Parathyroid adenoma (tissue), 2 donors: ENCODE results near the gene SCN8A.

ENCODE experiments used
- H2AFZ ChIP-seq: fragments of 300-600 bp; sonication (generic); one replicate; pipeline ENCODE4 v1.7.0; 2017; ENCODE audit warnings: antibody characterized with exemption, mild to moderate bottlenecking
- H3K27ac ChIP-seq: fragments of 300-600 bp; sonication (generic); one replicate; pipeline ENCODE4 v1.7.0; 2017
- H3K27me3 ChIP-seq: fragments of 300-600 bp; sonication (generic); one replicate; pipeline ENCODE4 v1.7.0; 2017; ENCODE audit warnings: low read length; ENCODE audit not compliant: control insufficient read depth, insufficient read depth
- H3K36me3 ChIP-seq: fragments of 300-600 bp; sonication (generic); one replicate; pipeline ENCODE4 v1.7.0; 2017; ENCODE audit warnings: low read length; ENCODE audit not compliant: control insufficient read depth, insufficient read depth
- H3K4me1 ChIP-seq: fragments of 300-600 bp; sonication (generic); one replicate; pipeline ENCODE4 v1.7.0; 2017; ENCODE audit warnings: control low read depth
- H3K4me2 ChIP-seq: fragments of 300-600 bp; sonication (generic); one replicate; pipeline ENCODE4 v1.7.0; 2017; ENCODE audit warnings: low read length
- H3K4me3 ChIP-seq: fragments of 300-600 bp; sonication (generic); one replicate; pipeline ENCODE4 v1.7.0; 2017; ENCODE audit warnings: low read depth, low read length
- H3K79me2 ChIP-seq: fragments of 300-600 bp; sonication (generic); one replicate; pipeline ENCODE4 v1.7.0; 2017; ENCODE audit warnings: control low read depth
- H3K9ac ChIP-seq: fragments of 300-600 bp; sonication (generic); one replicate; pipeline ENCODE4 v1.7.0; 2017; ENCODE audit warnings: mild to moderate bottlenecking
- H3K9me3 ChIP-seq: fragments of 300-600 bp; sonication (generic); one replicate; pipeline ENCODE4 v1.7.0; 2017; ENCODE audit warnings: low read length; ENCODE audit not compliant: control insufficient read depth
- TF ChIP-seq, protein P1 (sequence below): fragments of 300-600 bp; sonication (generic); IDR thresholded peaks from one replicate; pipeline ENCODE4 v1.7.0; 2017; ENCODE audit warnings: antibody characterized with exemption, mild to moderate bottlenecking
- donor health status: primary hyperparathyroidism.

The SCN8A gene

GRCh38 chr12:51695241-51696010 lies 104.4 kb downstream of the SCN8A start:
- Histone ChIP-seq H3K9me3 (no peaks in the 10 kb centered on the region), H2AFZ (no peak overlapping the region), H3K36me3 (no peaks in the 10 kb centered on the region), H3K4me2 (no peak overlapping the region), H3K27ac (no peak overlapping the region), H3K4me1 (peaks cover 15% of the 10 kb centered on the region), H3K4me3 (no peak overlapping the region), H3K9ac (no peak overlapping the region), H3K27me3 (no peaks in the 10 kb centered on the region), H3K79me2 (no peaks in the 10 kb centered on the region)
- TF ChIP-seq, protein P1, sequence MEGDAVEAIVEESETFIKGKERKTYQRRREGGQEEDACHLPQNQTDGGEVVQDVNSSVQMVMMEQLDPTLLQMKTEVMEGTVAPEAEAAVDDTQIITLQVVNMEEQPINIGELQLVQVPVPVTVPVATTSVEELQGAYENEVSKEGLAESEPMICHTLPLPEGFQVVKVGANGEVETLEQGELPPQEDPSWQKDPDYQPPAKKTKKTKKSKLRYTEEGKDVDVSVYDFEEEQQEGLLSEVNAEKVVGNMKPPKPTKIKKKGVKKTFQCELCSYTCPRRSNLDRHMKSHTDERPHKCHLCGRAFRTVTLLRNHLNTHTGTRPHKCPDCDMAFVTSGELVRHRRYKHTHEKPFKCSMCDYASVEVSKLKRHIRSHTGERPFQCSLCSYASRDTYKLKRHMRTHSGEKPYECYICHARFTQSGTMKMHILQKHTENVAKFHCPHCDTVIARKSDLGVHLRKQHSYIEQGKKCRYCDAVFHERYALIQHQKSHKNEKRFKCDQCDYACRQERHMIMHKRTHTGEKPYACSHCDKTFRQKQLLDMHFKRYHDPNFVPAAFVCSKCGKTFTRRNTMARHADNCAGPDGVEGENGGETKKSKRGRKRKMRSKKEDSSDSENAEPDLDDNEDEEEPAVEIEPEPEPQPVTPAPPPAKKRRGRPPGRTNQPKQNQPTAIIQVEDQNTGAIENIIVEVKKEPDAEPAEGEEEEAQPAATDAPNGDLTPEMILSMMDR = no peak

GRCh38 chr12:51699219-51699618 lies 108.2 kb downstream of the SCN8A start:
- no peaks in the 10 kb centered on the region for H3K9me3 ChIP-seq
- H3K4me1 ChIP-seq = no peaks in the 10 kb centered on the region
- no peak overlapping the region for H2AFZ ChIP-seq
- no peaks in the 10 kb centered on the region for H3K27me3 ChIP-seq
- H3K36me3 ChIP-seq = no peaks in the 10 kb centered on the region
- H3K4me3 ChIP-seq = no peak overlapping the region
- H3K9ac ChIP-seq = no peak overlapping the region
- H3K27ac ChIP-seq = no peak overlapping the region
- no peak overlapping the region for H3K4me2 ChIP-seq
- H3K79me2 ChIP-seq = no peaks in the 10 kb centered on the region
- TF ChIP-seq, protein P1 = no peak

DNA sequence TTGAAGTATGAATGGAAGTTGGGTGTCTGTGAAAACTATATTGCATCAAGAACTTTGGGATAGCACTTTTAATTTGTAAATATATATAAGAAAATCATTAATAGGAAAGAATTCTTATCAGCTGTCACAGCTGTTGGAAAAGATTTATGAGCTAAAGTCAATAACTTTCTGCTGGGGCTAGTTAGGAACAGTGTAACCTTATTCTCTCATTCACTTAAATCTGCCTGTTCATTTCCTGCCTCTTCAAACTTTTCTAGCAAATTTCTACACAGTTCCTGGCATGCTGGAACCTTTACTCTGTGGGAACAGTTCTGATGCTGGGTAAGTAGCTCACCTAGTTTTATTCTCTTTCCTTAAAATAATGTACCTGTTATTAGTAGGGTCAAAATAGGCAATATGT lies 109.9 kb downstream of the SCN8A start:
- no peaks in the 10 kb centered on the region for H3K27me3 ChIP-seq
- no peak overlapping the region for H3K4me2 ChIP-seq
- no peaks in the 10 kb centered on the region for H3K9me3 ChIP-seq
- no peak overlapping the region for H3K9ac ChIP-seq
- H2AFZ ChIP-seq = no peak overlapping the region
- no peaks in the 10 kb centered on the region for H3K4me1 ChIP-seq
- no peak overlapping the region for H3K27ac ChIP-seq
- H3K79me2 ChIP-seq = no peaks in the 10 kb centered on the region
- H3K36me3 ChIP-seq = no peaks in the 10 kb centered on the region
- no peak overlapping the region for H3K4me3 ChIP-seq
- TF ChIP-seq, protein P1 = no peak

- TF ChIP-seq, protein P1 = no peak
- Histone ChIP-seq H3K4me1 (no peaks in the 10 kb centered on the region), H3K9ac (no peak overlapping the region), H3K4me3 (no peak overlapping the region), H3K27me3 (no peaks in the 10 kb centered on the region), H3K4me2 (no peak overlapping the region), H2AFZ (no peak overlapping the region), H3K36me3 (no peaks in the 10 kb centered on the region), H3K9me3 (no peaks in the 10 kb centered on the region), H3K27ac (no peak overlapping the region), H3K79me2 (no peaks in the 10 kb centered on the region)
These were observed 111.6 kb downstream of the SCN8A start for GRCh38 chr12:51702587-51702986.

- Histone ChIP-seq H3K4me3 (no peak overlapping the region), H3K9ac (no peak overlapping the region), H3K4me2 (no peak overlapping the region), H3K9me3 (no peaks in the 10 kb centered on the region), H2AFZ (no peak overlapping the region), H3K79me2 (no peaks in the 10 kb centered on the region), H3K27me3 (no peaks in the 10 kb centered on the region), H3K4me1 (no peaks in the 10 kb centered on the region), H3K27ac (no peak overlapping the region), H3K36me3 (no peaks in the 10 kb centered on the region)
- TF ChIP-seq, protein P1 = no peak
These were observed 114.4 kb downstream of the SCN8A start for GRCh38 chr12:51705450-51705849.
